ENCODE results near the gene RIMBP2.

The RIMBP2 gene

DNA sequence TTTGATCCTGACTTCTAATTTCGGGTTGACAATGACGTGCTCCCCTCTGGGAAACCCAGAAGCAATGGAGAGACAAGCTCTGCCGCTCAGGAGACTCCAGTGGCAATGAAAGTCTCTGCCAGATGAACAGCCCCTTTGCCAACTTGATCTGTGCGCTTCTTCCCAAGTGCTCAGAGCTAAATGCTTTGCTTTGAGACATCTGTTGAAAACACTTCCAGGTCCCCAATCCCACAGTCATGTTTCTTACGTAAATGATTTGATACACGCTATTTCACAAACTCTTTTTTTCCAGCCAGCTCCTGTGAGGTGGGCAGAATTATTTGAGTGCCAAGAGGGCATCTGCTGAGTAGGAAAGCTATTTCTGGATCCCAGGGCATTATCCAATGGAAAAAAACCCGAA lies 147.6 kb downstream of the RIMBP2 start:
- DNase-seq (ENCODE audit: low spot score), result no peak

DNA sequence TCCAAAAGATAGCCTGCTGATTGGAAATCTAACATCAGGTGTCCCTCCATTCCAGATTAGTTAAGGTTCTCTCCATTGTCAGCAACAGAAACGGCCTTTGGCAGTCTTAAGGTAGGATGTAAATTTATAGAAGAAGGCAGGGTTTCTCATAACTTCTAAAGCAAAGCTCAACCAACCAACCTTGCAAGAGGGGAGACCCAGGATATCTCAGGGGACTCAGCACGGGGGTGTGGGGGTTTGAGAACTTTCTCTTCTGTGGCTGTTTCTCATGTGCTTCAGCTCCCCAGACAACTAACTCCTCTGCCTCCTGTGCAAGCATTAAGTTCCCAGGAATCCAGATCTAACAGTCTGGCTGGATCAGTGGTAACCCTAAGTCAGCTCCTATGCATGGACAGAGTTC lies 148.1 kb downstream of the RIMBP2 start:
- DNase-seq (ENCODE audit: low spot score), result no peak

DNA sequence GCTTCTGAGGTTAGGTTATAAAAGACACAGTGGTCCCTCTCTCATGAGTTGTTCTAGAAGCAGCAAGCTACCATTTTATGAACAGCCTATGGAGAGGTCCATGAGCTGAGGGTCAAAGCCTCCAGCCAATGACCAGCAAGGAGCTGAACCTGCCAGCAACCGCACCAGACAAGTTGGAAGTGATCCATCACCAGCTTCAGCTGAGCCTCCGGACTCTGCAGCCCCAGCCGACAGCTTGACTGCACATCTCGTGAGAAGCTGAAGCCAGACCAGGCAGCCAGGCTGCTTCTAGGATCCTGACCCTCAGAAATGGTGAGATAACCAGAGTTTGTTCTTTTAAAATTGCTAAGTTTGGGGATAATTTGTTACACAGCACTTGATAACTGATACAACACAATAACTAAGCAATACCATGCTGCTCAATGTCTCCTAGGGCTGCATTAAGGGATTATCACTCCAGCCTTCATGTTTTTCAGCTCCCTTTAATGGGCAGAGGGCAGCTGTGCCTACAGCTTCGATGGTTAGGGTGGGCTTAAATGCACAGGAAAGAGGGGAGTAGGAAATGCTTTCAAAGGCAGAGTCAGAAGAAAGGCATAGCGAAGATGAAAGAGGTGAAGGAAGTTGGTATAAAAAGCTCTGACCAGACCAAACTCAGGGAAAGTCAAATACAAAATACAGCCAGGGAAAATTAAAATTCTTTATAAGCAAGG lies 149.5 kb downstream of the RIMBP2 start:
- no peak for DNase-seq (ENCODE audit: low spot score)

DNA sequence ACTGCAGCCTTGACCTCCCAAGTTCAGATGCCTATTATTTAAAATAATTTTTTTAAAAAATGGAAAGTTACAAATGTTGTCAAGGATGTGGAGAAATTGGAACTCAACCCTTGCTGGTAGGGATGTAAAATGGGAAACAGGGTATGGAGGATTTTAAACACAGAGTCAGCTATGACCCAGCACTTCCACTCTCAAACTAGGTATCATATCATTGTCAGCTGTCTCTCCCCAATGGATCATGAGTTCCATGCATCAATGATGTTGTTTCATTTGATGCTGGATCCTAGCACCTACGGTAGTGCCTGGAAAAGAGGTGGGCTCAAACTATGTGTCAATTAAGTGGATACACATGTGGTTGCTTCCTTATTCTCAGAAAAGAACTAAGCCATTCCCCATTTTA lies 150.9 kb downstream of the RIMBP2 start:
- no peak for DNase-seq (ENCODE audit: low spot score)

DNA sequence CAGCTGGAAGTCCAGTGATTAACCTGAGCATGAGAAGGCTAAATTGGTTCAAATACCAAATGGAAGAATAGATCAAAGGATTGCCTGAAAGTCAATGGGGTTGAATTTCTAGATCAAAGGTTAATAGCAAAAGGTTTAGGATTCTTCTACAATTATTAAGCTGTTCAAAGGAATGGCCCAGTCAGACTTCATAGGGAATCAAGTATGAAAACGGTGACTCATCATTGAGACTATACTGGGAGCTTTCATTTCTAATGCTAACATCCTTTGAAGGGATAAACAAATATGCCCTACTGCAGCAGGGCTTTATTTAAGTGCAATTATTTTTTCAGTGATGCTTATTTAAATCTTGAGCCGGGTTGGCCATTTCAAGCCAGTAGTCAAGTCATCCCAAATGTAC lies 152.8 kb downstream of the RIMBP2 start:
- no peak for DNase-seq (ENCODE audit: low spot score)

DNA sequence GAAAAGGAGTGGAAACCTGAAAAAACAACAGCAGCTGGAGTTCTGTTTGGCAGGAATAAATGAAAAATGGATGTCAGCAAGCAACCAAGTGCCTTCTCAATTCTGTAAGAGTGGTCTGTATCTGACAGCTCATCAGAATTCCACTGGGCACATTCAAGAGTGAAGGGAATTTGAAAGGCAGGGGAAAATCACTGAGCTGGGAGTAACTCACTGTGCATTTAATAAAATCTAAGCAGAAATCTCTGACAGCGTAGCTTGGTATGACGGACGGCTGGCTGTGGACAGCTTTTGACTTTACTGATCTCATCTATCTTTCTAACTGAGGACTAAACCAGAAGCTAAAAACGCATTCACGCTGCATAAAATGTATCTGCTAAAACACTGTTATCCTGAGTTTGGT lies 153.4 kb downstream of the RIMBP2 start:
- DNase-seq (ENCODE audit: low spot score), result no peak

DNA sequence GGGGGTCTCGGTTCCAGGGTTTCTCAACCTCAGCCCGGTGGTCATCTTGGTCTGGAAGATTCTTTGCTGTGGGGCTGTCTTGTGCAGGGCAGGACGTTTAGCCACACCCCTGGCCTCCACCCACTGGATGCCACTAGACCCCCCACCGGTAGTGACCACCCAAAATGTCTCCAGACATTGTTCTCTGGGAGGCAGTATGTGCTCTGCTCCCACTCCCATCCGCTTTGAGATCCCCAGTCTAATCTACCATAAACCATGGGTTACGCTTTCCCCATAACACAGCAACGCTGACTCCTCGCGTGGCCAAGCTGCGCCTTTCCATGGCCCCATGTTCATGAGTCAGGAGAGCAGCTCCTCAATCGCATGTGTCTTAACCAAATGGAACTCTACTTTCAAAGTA lies 155.8 kb downstream of the RIMBP2 start:
- no peak for DNase-seq (ENCODE audit: low spot score)

DNA sequence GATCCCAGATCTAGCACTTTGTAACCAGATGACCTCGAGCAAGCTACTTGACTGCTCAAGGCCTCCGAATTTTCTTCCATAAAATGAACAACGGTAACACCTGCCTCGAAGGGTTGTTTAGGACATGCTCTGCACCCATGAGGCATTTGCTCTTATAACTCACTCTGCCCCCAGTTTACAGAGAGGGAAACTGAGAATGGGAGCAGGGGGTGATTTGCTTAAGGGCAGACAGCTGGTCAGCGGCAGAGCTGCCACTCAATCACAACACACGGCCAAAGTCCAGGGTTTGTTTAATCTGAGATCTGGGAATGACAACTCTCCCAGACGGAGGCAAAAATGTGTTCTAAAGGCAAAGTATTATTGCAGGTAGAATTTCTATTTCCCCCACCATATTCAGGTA lies 156.3 kb downstream of the RIMBP2 start:
- no peak for DNase-seq (ENCODE audit: low spot score)

DNA sequence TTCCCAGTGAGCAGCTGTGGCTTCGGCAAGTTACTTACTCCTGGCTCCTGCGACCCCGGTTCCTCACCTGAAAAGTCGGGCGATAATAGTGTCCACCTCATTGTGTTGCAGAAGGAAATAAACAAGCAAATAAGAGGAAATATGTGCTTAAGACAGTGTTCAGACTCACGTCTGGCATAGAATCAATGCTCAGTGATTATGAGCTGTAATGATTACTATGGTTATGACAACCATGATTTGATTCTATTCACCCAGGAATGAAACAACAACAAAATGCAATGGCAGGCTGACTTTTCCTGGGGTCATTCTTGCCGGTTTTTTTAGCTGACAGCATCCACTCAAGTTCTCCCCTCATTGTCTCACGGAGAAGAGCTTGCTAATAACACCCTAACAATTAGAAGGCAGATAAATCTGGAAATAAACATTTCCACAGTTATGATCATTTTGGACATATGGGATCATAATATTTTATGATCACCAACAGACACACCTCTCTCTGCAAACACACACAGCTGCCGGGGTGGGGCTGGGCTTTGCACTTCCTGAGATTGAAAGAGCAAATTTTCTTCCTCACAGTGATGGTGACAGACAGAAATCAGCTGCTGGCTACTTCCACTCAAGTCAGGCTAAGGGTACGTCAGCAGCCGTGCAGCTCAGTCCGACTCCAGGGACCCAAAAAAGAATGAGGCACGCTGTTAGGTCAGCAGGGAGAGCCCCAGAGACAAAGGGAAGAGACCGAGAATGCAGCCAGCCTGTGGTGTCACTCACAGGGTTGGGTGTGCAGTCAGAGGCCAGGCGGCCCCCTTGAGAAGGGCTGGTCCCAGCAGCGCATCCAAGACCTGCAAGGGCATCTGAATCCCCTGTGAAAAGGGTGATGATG lies 158.0 kb downstream of the RIMBP2 start:
- DNase-seq (ENCODE audit: low spot score), result no peak

DNA sequence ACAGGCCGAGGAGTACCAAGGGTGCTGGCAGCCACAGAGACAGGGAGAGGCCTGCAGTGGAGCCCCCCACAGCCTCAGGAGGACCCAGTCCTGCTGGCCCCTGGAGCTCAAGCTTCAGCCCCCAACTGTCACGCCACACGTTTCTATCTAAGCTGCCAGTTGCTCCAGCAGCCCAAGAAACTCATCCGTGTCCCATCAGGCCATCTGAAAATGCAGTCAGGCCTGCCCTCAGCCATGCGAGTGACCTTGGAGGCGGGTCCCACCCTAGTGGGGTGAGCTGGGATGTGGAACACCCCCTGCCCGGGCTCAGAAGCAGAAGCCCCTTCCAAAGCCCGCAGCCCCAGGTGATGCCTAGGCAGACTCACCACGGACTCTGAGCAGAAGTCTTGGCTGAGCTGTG lies 158.9 kb downstream of the RIMBP2 start:
- no peak for DNase-seq (ENCODE audit: low spot score)

DNA sequence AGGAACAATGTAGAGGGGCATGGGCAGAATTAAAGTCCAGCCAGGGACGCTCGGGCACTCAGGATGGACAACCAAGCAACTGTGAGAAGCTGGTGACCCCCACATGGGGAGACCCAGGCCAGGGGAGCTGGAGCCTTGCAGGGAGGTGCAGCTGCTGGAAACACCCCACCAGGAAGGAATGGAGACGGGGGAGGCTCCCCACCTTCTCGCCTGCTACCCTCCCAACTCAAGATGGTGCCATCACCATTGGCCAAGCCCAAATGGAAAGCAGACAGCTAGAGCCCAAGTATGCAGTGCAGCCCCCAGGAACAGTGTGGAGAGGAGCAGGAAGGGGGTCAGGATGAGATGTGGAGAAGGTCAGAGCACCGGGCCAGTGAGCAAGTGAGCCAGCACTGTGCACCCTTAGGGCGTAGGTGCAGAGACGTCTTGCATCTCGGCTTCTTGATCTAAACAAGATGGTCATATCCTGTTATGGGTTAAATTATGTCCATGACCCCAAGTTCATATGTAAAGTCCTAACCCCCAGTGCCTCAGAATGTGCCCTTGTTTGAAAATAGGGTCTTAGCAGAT lies 159.5 kb downstream of the RIMBP2 start:
- DNase-seq (ENCODE audit: low spot score), result no peak

DNA sequence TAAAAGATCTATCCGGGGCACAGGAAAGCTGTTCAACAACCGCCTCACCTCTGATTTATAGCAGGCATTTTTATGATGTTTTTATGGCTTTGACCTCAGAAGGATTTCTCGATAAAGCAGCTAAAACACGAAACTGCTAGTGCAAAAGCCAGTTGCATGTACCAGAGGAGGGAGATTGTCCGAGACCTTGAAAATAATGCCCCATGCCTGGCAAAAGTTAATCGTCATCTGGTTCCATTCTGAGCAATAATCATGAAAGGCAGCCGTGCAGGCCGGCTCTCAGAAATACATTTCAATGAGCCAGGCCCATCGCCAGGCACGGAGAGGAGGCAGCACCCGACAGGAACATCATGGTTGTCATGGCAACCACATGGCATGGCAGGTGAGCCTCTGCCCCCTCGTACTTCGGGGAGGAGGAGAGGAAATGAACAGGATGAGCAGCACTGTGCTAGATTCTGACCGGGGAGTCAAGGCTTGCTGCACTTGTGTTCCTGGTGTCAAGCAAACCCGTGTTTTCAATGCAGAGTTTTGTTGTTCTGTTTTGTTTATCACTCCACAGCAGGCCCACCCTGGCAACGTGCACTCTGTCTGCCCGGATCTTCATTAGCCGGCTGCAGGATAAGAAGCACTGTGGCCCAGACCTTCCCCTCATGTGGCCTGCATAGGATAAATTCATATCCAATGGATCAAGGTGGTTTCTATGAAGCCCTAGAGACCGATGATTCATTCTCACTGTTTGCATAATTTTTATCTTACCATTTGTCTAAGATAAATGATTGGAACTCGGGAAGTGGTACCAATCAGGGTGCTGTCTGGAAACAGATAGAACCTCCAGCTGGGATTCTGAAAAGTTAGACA lies 160.2 kb downstream of the RIMBP2 start:
- DNase-seq (ENCODE audit: low spot score), result no peak

DNA sequence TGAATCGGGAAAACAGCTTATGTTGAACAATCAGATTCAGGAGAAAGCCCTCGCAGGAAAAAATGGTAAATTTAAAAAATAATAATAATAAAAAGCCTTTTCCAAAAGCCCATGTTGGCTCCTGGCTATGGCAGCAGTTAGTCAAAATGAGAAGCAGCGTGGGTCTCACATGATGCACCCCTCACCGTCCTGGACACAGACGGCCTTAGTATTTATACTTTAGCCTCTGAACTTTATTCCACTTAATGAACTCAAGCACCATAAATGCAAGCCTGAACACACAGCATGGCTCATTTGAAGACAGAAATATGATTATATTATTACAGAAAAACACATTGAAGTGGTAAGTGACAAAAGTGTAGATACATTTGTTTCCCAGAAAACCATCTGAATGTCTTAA lies 160.9 kb downstream of the RIMBP2 start:
- no peak for DNase-seq (ENCODE audit: low spot score)

DNA sequence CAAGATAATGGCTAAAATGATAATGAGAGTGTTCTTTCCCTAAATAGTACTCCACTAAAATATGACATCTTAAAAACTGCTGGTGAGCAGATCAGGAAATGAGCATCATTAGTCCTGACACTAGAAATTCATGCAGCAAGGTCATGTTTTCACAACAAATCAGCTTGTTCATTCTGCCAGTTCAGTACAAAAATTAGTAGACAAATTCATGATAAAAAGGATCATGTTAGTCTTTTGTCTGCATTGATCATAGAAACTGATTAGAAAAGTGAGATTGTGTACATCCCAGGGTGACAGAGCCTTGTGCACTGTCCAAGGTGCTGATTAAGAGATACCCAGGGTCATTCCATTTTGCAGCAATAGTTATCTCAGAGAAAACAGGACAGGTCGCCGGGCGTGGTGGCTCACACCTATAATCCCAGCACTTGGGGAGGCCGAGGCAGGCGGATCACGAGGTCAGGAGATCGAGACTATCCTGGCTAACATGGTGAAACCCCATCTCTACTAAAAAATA lies 163.6 kb downstream of the RIMBP2 start:
- DNase-seq (ENCODE audit: low spot score), result no peak

DNA sequence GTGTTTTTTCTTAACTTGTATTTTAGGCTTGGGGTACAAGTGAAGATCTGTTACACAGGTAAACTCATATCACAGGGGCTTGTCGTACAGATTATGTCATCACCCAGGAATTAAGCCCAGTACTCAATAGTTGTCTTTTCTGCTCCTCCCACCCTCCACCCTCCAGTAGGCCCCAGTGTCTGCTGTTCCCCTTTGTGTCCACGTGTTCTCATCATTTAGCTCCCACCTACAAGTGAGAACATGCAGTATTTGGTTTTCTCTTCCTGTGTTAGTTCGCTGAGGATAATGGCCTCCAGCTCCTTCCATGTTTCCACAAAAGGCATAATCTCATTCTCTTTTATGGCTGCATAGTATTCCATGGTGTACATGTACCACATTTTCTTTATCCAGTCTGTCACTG lies 166.7 kb downstream of the RIMBP2 start:
- DNase-seq (ENCODE audit: low spot score), result no peak

DNA sequence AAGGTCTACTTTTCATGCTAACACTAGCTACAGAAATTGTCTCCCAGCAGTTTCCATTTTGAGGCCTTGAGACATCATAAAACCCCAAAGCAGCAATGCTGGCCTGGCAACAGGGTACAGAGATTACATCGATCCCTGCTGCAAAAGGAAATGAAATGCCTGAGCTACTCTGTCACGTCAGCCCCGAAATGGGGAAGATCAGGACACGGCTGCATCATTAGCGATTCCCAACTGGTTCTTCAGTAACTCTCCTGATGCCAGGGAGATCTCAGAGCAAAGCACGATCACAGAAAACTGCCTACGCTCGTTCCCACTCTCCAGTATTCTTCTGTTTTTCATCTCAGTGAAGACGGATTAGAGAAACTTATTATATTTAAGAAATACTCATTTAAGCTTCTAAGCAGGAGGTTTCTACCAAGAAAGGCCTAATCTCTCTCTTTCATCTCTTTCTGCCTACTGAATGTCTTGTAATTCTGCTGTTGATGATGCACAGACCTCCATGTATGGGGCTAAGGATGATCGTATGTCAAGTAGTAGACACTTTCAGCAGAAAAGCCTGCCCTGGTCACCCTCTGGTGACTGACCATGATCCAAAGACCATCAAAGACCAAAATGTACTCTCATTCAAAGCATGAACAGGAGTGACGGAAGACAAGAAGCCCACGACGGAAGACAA lies 168.5 kb downstream of the RIMBP2 start:
- DNase-seq (ENCODE audit: low spot score), result no peak

DNA sequence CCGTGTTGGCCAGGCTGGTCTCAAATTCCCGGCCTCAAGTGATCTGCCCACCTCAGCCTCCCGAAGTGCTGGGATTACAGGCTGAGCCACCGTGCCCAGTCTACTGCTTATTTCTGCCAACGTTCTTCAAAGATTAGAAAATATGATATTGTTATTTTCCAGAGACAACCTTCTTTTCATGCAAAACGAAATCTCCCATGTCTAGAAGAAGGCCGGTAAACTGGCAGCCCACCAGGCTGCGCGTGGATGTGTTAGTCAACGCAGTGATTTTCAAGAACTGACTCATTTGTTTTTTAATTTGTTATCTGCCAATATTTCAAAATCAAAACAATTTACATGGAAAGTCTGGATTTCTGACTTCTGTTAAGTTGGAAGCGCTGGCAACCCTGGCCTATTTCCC lies 169.6 kb downstream of the RIMBP2 start:
- DNase-seq (ENCODE audit: low spot score), result no peak

DNA sequence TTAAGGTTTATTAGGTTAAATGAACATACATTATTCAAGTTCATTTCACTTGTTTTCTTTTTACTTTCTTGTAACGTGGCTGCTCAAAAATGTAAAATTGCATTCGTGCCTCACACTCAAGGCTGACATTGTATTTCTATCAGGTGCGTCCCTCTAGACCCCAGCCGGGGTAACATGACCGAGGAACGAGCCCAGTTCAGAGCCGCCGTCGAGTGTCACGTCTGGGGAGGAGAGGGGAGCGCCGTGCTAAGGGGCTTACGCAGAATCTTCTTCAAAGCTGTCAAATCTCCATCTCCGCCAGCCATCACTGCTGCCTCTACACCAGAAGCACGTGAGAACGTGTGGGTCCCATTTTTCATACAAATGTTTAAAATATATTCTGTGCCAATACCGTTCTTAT lies 170.6 kb downstream of the RIMBP2 start:
- DNase-seq (ENCODE audit: low spot score), result no peak

DNA sequence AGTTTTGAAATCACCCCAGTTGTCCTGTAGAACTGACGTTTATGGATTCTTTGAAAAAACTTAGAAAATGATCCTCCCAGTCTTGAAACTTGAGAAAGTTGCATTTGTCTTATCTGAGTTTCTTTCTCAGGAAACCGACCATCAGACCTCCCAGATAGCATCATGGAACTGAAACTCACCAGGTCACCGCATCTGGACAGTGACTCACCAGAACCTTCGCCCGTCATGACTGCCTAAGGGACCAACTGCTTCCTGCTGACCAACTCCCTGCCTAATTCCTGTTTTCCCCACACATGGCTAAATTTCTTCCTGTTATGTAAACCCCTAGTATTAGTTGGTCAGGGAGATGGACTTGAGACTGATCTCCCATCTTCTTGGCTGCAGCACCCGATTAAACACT lies 175.7 kb downstream of the RIMBP2 start:
- DNase-seq (ENCODE audit: low spot score), result no peak

DNA sequence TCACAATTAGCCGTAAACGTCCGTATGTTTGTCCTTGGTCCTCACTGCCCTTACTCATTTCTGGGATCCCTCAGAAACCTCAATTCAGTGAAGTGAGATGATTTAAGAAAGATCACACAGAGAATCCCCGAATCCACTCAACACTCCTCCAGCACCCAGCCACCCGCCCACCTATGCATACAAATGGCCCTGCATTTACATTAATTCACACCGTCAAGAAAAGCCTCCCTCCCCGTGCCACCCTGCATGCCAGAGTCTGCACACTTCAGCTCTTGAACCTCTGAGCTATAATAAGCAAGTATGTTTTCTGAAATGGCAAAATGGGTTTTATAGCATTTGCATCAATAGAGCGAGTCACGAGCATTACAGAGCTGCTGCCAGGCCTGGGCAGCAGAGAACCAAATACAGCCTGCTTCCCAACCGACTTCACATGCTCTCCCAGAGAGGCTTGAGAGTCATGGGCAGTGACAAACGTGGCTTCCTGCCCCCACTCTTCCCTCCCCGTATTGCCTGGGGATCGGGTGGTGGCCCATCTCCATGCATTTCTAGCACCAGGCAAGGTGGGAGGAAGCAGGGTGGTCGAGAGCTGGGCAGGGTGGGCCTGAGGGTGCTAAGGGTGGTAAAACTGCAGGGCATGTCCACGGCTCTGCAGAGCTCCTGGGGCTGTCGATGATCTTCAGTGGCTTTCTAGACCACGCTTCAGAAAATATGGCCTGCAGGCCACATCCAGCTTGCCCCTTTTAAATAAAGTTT lies 177.6 kb downstream of the RIMBP2 start:
- no peak for DNase-seq (ENCODE audit: low spot score)

DNA sequence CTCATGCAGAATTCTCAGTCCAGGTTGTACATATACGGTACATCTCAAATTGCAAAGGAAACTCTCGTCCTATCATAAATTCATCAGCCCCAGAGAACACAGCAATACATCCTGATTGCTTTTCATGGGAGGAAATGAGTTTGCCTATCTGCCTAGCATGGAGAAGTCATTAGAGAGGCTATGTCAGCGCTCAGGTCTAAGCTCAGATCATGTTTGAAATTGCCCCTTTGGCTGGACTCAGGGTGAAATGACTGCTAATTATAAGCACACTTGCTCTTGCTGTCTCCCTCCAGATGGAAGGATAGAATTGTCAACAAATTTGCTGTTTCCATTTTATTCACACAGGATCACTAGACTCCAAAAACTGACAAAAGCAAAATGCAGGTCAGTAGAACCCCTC lies 178.4 kb downstream of the RIMBP2 start:
- DNase-seq (ENCODE audit: low spot score), result no peak

All from hepatic stellate cell (primary cell).